CD14-positive monocyte (primary cell): ENCODE results near the gene CDC42EP3. TPM values are rescaled to one million over a fixed set of nuclear protein-coding genes. Genes with fewer than 3 reads are reported as not detected.

Experiments used
- DNase-seq, 3 donors: peaks; one replicate each; pipeline ENCODE4 v3.0.0-alpha.2; 2011 to 2022
- H2AFZ ChIP-seq: 2 replicates; pipeline ENCODE4 v1.6.0; 2012; ENCODE audit warnings: mild to moderate bottlenecking, low read depth, low read length, inconsistent platforms; ENCODE audit not compliant: insufficient read depth, poor library complexity, severe bottlenecking
- H3K27ac ChIP-seq, 2 donors: 1 replicate in 1 of 2; 2 replicates in 1 of 2; pipeline ENCODE4 v1.5.1; 2012 to 2013; ENCODE audit warnings: low read length in 2 of 2, control low read depth in 1 of 2, inconsistent platforms in 1 of 2, low read depth in 1 of 2, mild to moderate bottlenecking in 1 of 2
- H3K27me3 ChIP-seq, 2 donors: one replicate each; pipeline versions ENCODE4 v1.6.0 to v1.6.1; 2011 to 2013; ENCODE audit warnings: low read length in 2 of 2; ENCODE audit not compliant: control insufficient read depth in 2 of 2, insufficient read depth in 2 of 2
- H3K36me3 ChIP-seq, 2 donors: replicated peaks in 1 of 2; 1 replicate in 1 of 2; 2 replicates in 1 of 2; pipeline versions ENCODE4 v1.5.1 to v1.6.1; 2012 to 2013; ENCODE audit warnings: low read length in 2 of 2, control low read depth in 1 of 2, inconsistent platforms in 1 of 2, mild to moderate bottlenecking in 1 of 2; ENCODE audit not compliant: insufficient read depth in 2 of 2, control insufficient read depth in 1 of 2
- H3K4me1 ChIP-seq, 2 donors: 1 replicate in 1 of 2; 2 replicates in 1 of 2; pipeline versions ENCODE4 v1.5.1 to v1.6.1; 2012 to 2013; ENCODE audit warnings: low read length in 2 of 2, control low read depth in 1 of 2, inconsistent platforms in 1 of 2, mild to moderate bottlenecking in 1 of 2, moderate library complexity in 1 of 2; ENCODE audit not compliant: insufficient read depth in 2 of 2, control insufficient read depth in 1 of 2
- H3K4me2 ChIP-seq: replicated peaks from 2 replicates; pipeline ENCODE3; 2012; ENCODE audit warnings: low read length, moderate library complexity, mild to moderate bottlenecking; ENCODE audit not compliant: poor library complexity, severe bottlenecking; ENCODE audit errors: extremely low read depth
- H3K4me3 ChIP-seq, 3 experiments: fragments of 200-600 bp in 1 of 3; sonication (generic) in 1 of 3; replicated peaks in 1 of 3; 1 replicate in 2 of 3; 2 replicates in 1 of 3; pipeline ENCODE4 v1.5.1; 2011 to 2013; ENCODE audit warnings: low read length in 3 of 3, mild to moderate bottlenecking in 3 of 3, control low read depth in 2 of 3, low read depth in 2 of 3, inconsistent platforms in 1 of 3, moderate library complexity in 1 of 3
- H3K79me2 ChIP-seq: 2 replicates; pipeline ENCODE4 v1.6.0; 2012; ENCODE audit warnings: mild to moderate bottlenecking, control low read depth, inconsistent platforms, low read length, moderate library complexity; ENCODE audit not compliant: insufficient read depth
- H3K9ac ChIP-seq: 2 replicates; pipeline ENCODE4 v1.6.0; 2017; ENCODE audit warnings: low read length, mild to moderate bottlenecking; ENCODE audit not compliant: insufficient read depth, poor library complexity, severe bottlenecking
- H3K9me3 ChIP-seq, 2 donors: replicated peaks in 1 of 2; 1 replicate in 1 of 2; 2 replicates in 1 of 2; pipeline versions ENCODE4 v1.5.1 to v1.6.1; 2012 to 2013; ENCODE audit warnings: low read length in 2 of 2, control low read depth in 1 of 2; ENCODE audit not compliant: control insufficient read depth in 1 of 2, insufficient read depth in 1 of 2
- H4K20me1 ChIP-seq: 2 replicates; pipeline ENCODE4 v1.6.0; 2012; ENCODE audit warnings: mild to moderate bottlenecking, low read length, control low read depth, moderate library complexity; ENCODE audit not compliant: insufficient read depth
- H3K27ac Mint-ChIP-seq, 7 donors: one replicate each; pipeline ENCODE4 v1.8.0; 2020; ENCODE audit warnings: mild to moderate bottlenecking in 7 of 7, mixed read lengths in 7 of 7, moderate library complexity in 6 of 7, inconsistent platforms in 2 of 7
- H3K27me3 Mint-ChIP-seq, 3 donors: one replicate each; pipeline ENCODE4 v1.8.0; 2021 to 2022; ENCODE audit warnings: low read depth in 3 of 3, mild to moderate bottlenecking in 3 of 3, mixed read lengths in 3 of 3, moderate library complexity in 3 of 3, inconsistent platforms in 1 of 3
- H3K36me3 Mint-ChIP-seq, 2 donors: one replicate each; pipeline ENCODE4 v1.8.0; 2020; ENCODE audit warnings: mixed read lengths in 2 of 2, inconsistent platforms in 1 of 2, mild to moderate bottlenecking in 1 of 2
- H3K4me1 Mint-ChIP-seq: one replicate; pipeline ENCODE4 v1.8.0; 2020; ENCODE audit warnings: mild to moderate bottlenecking, mixed read lengths
- H3K4me3 Mint-ChIP-seq, 2 donors: one replicate each; pipeline ENCODE4 v1.8.0; 2020; ENCODE audit warnings: mild to moderate bottlenecking in 2 of 2, mixed read lengths in 2 of 2, moderate library complexity in 1 of 2
- H3K9me3 Mint-ChIP-seq, 7 donors: one replicate each; pipeline ENCODE4 v1.8.0; 2020 to 2022; ENCODE audit warnings: mixed read lengths in 7 of 7, mild to moderate bottlenecking in 6 of 7, moderate library complexity in 6 of 7, inconsistent platforms in 2 of 7
- CTCF ChIP-seq: fragments of 200-600 bp; IDR thresholded peaks from one replicate; pipeline ENCODE4 v1.8.0; 2022; ENCODE audit warnings: antibody characterized with exemption, mild to moderate bottlenecking
- WGBS: methylation state at CpG from one replicate; pipeline ENCODE4 v1.1.5; 2013; ENCODE audit warnings: missing lambda C conversion rate; ENCODE audit not compliant: insufficient coverage; 5-methylcytosine and 5-hydroxymethylcytosine counted together
- intact Hi-C, 2 donors: fragments of 100-400 bp; cut with micrococcal nuclease; formaldehyde crosslinking; loops; one replicate each; pipeline versions ENCODE4 v1.15.0 to v1.15.1; 2023
- polyA plus RNA-seq, 3 donors: library from polyadenylated mRNA; depleted of rRNA in 1 of 3; unstranded in 2 of 3; stranded (reverse) in 1 of 3; fragments of 300-500 nt in 2 of 3; fragments of >200 nt in 1 of 3; fragmentation: Illumina TruSeq in 2 of 3; gene quantifications; 1 replicate in 2 of 3; 2 replicates in 1 of 3; pipeline ENCODE4 v1.2.3, GENCODE V29; 2012 to 2021

The CDC42EP3 gene
- polyA plus RNA-seq, 3 donors = 179 to 272 (median 249) TPM

GRCh38 chr2:37665043-37665442 lies 6.4 kb downstream of the CDC42EP3 start:
- H3K36me3 Mint-ChIP-seq = peaks cover 75 to 89% of the 10 kb centered on the region in 2 donors

DNA sequence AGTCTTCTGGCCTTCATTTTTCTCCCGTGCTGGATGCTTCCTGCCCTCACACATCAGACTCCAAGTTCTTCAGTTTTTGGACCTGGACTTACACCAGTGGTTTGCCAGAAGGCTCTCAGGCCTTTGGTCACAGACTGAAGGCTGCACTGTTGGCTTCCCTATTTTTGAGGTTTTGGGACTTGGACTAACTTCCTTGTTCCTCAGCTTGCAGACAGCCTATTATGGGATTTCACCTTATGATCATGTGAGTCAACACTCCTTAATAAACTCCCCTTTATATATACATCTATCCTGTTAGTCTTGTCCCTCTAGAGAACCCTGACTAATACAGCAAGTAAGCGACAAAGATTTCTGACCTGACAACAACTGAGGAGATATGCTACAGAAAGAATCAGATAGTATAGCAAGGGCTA lies 7.2 kb downstream of the CDC42EP3 start:
- peaks cover 76 to 91% of the 10 kb centered on the region in 2 donors for H3K36me3 Mint-ChIP-seq
- WGBS = no CpG with 5 or more reads among the region's 2 CpGs
- peak overlapping the region in 1 of 3 experiments; percentile 98 for H3K4me3 ChIP-seq
- no peaks in the 10 kb centered on the region for H3K9me3 ChIP-seq
- DNase-seq = peak; percentile 79 to 94 (median 89)
- H3K4me3 Mint-ChIP-seq = peak overlapping the region; percentile 50 to 58
- TF ChIP-seq CTCF = no peak
- H3K4me1 Mint-ChIP-seq = peaks cover 92% of the 10 kb centered on the region
- H4K20me1 ChIP-seq = peaks cover 100% of the 10 kb centered on the region
- peak overlapping the region; percentile 94 for H3K4me2 ChIP-seq
- peak overlapping the region; percentile 80 to 96 (median 90) for H3K27ac Mint-ChIP-seq
- H3K36me3 ChIP-seq = peaks cover 48 to 72% of the 10 kb centered on the region in 2 donors
- peaks cover 93 to 100% of the 10 kb centered on the region in 2 donors for H3K4me1 ChIP-seq
- no peaks in the 10 kb centered on the region for H3K27me3 ChIP-seq
- H3K9ac ChIP-seq = peak overlapping the region; percentile 51
- intact Hi-C loops = no loop called here
- no peaks in the 10 kb centered on the region for H3K9me3 Mint-ChIP-seq
- H3K79me2 ChIP-seq = peaks cover 100% of the 10 kb centered on the region
- no peaks in the 10 kb centered on the region for H3K27me3 Mint-ChIP-seq
- no peak overlapping the region for H2AFZ ChIP-seq
- peak overlapping the region; percentile 51 to 95 for H3K27ac ChIP-seq

More at GRCh38 chr2:37665043-37665442, 6.4 kb downstream of the CDC42EP3 start:
- no peaks in the 10 kb centered on the region for H3K27me3 ChIP-seq
- no peaks in the 10 kb centered on the region for H3K9me3 ChIP-seq
- peaks cover 100% of the 10 kb centered on the region for H3K79me2 ChIP-seq
- no peak overlapping the region for H2AFZ ChIP-seq
- H3K9me3 Mint-ChIP-seq = no peaks in the 10 kb centered on the region
- H3K27me3 Mint-ChIP-seq = no peaks in the 10 kb centered on the region
- peak overlapping the region; percentile 94 for H3K4me2 ChIP-seq
- DNase-seq = peak in 2 of 3 donors; percentile 47 to 54
- H3K4me1 Mint-ChIP-seq = peaks cover 88% of the 10 kb centered on the region
- H3K36me3 ChIP-seq = peaks cover 44 to 64% of the 10 kb centered on the region in 2 donors
- no peak for TF ChIP-seq CTCF
- H3K27ac Mint-ChIP-seq = peak overlapping the region; percentile 76 to 96 (median 90)
- H3K4me1 ChIP-seq = peaks cover 86 to 100% of the 10 kb centered on the region in 2 donors
- peaks cover 100% of the 10 kb centered on the region for H4K20me1 ChIP-seq
- H3K4me3 Mint-ChIP-seq = peak overlapping the region in 1 of 2 donors; percentile 82
- H3K4me3 ChIP-seq = peak overlapping the region in 1 of 3 experiments; percentile 98
- no CpG with 5 or more reads among the region's 2 CpGs for WGBS
- H3K27ac ChIP-seq = peak overlapping the region; percentile 47 to 95
- intact Hi-C loops = no loop called here
- no peak overlapping the region for H3K9ac ChIP-seq
